Measurements from ENCODE around the gene ELP1.
A peak's percentile ranks its signal among the peaks of the same experiment; 100 is the strongest.
"Not testable (repeated sequence)": the region's sequence is repeated elsewhere in the genome, so short reads cannot be mapped to it uniquely, and the experiment has no call there.

ELP1 gene

GRCh38 chr9:108933718-108934322, at the start of gene ELP1:
TSS of gene ELP1 (minus strand) at chr9:108934124. CDS start at chr9:108931146, 2,978 bp downstream.
- peak; percentile 92 for DNase-seq (ENCODE audit: low spot score)

- DNase-seq (ENCODE audit: low spot score), result no peak
Measured at GRCh38 chr9:108980893-108981292, 47.0 kb upstream of the ELP1 start.

- no peak for DNase-seq (ENCODE audit: low spot score)
Measured at GRCh38 chr9:108978205-108978604, 44.3 kb upstream of the ELP1 start.

- no peak for DNase-seq (ENCODE audit: low spot score)
Measured at GRCh38 chr9:108973895-108974294, 40.0 kb upstream of the ELP1 start.

- no peak for DNase-seq (ENCODE audit: low spot score)
Measured at GRCh38 chr9:108972626-108973209, 38.8 kb upstream of the ELP1 start.

GRCh38 chr9:108972186-108972585, 38.3 kb upstream of the ELP1 start:
- DNase-seq (ENCODE audit: low spot score), result no peak

- not testable (repeated sequence) for DNase-seq (ENCODE audit: low spot score)
Measured at GRCh38 chr9:108971392-108971791, 37.5 kb upstream of the ELP1 start.

GRCh38 chr9:108967916-108968315, 34.0 kb upstream of the ELP1 start:
- no peak for DNase-seq (ENCODE audit: low spot score)

- no peak for DNase-seq (ENCODE audit: low spot score)
Measured at GRCh38 chr9:108963459-108964143, 29.7 kb upstream of the ELP1 start.

GRCh38 chr9:108961151-108961550, 27.2 kb upstream of the ELP1 start:
- DNase-seq (ENCODE audit: low spot score), result no peak

- DNase-seq (ENCODE audit: low spot score), result no peak
Measured at GRCh38 chr9:108960331-108960730, 26.4 kb upstream of the ELP1 start.

- peak; percentile 24 for DNase-seq (ENCODE audit: low spot score)
Measured at GRCh38 chr9:108956631-108957026, 22.7 kb upstream of the ELP1 start.

- no peak for DNase-seq (ENCODE audit: low spot score)
Measured at GRCh38 chr9:108956022-108956630, 22.2 kb upstream of the ELP1 start.

- DNase-seq (ENCODE audit: low spot score), result peak; percentile 18
Measured at GRCh38 chr9:108953983-108954574, 20.2 kb upstream of the ELP1 start.

- DNase-seq (ENCODE audit: low spot score), result no peak
Measured at GRCh38 chr9:108951578-108951977, 17.7 kb upstream of the ELP1 start.

GRCh38 chr9:108950168-108950567, 16.2 kb upstream of the ELP1 start:
- DNase-seq (ENCODE audit: low spot score), result no peak

- no peak for DNase-seq (ENCODE audit: low spot score)
Measured at GRCh38 chr9:108939975-108940374, 6.1 kb upstream of the ELP1 start.

- no peak for DNase-seq (ENCODE audit: low spot score)
Measured at GRCh38 chr9:108937561-108938305, 3.8 kb upstream of the ELP1 start.

GRCh38 chr9:108934323-108934893, 484 bp upstream of the ELP1 start, which contains the start of gene ABITRAM:
TSS of gene ABITRAM (plus strand) at chr9:108934400. CDS start at chr9:108934487, 87 bp downstream.
- DNase-seq (ENCODE audit: low spot score), result peak; percentile 71

GRCh38 chr9:108933231-108933717, 650 bp downstream of the ELP1 start:
- no peak for DNase-seq (ENCODE audit: low spot score)

GRCh38 chr9:108928386-108928785, 5.5 kb downstream of the ELP1 start:
- DNase-seq (ENCODE audit: low spot score), result no peak
